LHCN-M2 (cell line): ENCODE data around the gene LRRK1. TPM values are rescaled to one million over a fixed set of nuclear protein-coding genes. Genes with fewer than 3 reads are reported as not detected.

Experiments used
- DNase-seq: peaks from one replicate; pipeline ENCODE4 v3.0.0-alpha.2; 2012; ENCODE audit warnings: low read depth
- total RNA-seq: library from RNA; depleted of rRNA; stranded (reverse); fragments of >200 nt; gene quantifications from 2 replicates; pipeline ENCODE4 v1.2.3, GENCODE V29; 2014

LRRK1 gene
- total RNA-seq, 1 experiment from 2014 or later, result 0.17 TPM

DNA sequence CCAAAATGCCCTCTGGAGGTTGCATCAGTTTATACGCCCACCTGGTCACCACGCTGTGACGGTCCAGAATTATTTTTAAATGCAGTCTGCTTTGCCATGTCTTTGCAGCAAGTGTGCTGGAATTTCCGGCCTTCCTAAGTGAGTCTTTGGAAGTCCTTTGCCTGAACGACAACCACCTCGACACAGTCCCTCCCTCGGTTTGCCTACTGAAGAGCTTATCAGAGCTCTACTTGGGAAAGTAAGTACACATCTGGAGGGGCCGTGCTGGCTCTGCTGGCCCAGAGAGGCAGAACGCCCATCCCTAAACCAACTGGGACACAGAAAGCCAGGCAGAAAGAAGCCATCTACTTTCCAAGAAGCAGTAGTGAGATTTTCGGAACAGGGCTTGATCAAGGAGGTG lies 101.8 kb downstream of the LRRK1 start:
- DNase-seq, result no peak

DNA sequence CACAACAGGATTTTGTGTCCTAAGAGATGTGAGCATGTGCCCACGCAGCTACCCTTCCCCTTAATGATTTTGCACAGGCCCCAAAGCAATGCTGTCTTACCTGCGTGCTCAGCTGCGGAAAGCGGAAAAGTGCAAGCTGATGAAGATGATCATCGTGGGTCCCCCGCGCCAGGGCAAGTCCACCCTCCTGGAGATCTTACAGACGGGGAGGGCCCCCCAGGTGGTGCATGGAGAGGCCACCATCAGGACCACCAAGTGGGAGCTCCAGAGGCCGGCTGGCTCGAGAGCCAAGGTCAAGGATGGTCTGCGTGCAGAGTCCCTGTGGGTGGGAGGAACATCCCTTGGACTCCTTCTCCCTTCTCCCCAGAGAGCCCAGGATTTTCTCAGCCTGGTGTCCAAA lies 103.1 kb downstream of the LRRK1 start:
- DNase-seq, result no peak

DNA sequence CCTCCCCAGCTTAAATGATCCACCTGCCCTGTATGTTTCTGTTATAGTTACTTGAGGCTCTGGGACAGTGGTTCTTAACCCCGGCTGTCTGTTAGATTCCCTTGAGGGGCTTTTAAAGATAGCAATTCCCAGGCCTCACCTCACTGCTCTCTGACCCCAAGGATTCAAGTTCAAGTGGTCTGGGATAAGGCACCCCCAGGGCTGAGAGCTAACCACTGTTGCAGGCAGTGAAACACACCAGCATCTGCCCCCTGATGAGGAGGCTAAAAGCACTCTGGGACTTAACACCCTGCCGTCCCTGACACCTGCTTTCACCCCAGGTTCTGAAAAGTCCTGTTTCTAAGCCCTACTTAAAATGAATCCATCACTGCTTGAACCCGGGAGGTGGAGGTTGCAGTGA lies 103.7 kb downstream of the LRRK1 start:
- DNase-seq, result no peak

DNA sequence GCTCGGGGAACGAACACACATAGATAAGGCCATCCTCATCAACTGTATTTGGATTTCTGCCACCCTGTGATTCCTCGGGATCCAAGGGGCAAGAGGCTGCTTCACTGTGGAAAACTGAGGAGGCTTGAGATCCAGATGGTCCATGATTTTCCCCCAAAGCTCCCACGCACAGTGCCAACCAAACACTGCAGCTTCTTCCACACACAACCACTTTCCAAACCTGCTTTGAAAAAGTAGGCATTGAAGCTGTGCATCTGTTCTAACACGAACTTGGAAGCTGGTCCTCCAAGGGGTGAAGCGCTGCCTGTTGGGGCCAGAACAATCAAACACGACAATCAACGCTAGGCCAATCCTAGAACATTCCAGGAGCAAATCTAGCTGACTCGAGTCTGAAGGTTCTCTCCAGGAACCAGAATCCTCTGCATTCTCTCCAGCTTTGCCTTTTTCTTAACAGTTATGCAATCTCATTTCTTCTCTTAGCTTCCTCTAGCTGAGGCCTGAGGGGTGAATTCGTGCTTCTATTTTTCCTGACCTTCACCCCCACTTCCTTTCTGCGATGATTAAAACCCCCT lies 104.4 kb downstream of the LRRK1 start:
- DNase-seq, result no peak

DNA sequence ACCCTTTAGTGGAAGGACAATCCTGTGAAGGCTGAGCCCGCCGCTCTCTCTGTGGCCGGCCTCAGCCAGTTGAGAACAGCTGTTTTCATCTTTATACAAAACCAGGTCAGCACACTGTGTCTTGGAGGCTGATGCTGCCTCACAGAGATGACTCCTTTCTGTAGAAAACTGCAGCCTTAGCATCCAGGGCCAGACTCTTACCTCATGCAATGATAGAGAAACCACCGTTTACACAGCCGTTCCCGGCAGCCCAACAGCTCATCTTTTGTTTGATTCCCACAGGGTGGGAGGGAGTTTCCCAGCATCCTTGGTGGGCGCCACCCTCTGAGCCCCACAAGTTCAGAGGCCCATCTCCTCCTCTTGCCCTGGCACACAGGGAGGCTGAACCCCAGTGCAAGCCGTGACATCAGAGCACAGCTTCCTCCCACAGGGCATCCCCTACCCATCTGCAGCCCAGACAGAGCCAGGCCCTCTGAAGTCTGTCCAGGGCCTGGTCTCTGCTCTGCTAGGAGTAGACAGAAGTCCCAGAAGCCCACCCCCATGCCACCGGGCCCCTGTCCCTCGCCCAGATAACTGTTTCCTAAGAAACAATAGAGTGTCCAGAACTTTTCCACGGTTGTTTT lies 105.0 kb downstream of the LRRK1 start:
- DNase-seq, result no peak

DNA sequence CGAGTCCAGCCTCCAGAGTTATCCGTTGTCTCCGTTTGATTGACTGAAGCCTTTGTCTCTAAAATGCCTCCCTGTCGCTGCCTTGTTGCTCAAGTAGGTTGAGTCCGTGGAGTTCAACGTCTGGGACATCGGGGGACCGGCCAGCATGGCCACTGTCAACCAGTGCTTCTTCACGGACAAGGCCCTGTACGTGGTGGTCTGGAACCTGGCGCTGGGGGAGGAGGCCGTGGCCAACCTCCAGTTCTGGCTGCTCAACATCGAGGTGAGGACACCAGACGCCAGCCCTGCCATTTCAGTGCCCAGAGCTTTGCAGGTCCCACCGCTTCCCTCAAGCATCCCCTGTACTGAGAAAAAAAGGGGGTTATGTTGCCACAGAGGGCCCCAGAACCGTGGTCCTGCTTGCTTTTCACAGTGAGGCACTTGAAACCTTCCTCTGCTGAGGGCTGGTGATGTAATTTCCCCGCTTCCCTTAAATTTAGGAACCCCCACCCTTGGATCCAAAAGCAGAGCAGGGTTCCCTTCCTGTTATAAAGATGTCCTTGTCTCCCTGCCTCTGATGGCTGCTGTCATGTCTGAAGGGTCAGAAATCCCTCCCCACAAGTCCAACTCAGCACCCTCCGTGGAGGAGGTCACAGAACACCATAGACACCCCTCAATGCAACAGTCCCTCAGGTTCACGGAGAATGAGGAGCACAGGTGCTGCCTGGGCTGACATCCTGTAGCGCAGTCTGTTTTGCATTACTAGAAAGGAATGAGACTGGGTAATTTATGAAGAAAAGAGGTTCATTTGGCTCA lies 105.7 kb downstream of the LRRK1 start:
- DNase-seq, result no peak

DNA sequence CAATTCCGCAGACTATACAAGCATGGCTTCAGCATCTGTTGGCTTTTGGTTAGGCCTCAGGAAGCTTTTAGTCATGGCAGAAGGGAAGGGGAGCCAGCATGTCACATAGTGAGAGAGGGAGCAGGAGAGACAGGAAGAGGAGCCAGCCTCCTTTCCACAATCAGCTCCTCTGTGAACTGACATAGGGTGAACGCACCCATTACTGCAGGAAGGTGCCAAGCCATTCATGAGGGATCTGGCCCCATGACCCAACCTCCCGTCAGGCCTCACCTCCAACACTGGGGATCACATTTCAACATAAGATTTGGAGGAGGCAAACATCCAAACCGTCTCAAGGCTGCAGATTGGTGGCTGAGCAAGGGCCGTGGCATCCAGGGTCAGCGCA lies 106.3 kb downstream of the LRRK1 start:
- no peak for DNase-seq

DNA sequence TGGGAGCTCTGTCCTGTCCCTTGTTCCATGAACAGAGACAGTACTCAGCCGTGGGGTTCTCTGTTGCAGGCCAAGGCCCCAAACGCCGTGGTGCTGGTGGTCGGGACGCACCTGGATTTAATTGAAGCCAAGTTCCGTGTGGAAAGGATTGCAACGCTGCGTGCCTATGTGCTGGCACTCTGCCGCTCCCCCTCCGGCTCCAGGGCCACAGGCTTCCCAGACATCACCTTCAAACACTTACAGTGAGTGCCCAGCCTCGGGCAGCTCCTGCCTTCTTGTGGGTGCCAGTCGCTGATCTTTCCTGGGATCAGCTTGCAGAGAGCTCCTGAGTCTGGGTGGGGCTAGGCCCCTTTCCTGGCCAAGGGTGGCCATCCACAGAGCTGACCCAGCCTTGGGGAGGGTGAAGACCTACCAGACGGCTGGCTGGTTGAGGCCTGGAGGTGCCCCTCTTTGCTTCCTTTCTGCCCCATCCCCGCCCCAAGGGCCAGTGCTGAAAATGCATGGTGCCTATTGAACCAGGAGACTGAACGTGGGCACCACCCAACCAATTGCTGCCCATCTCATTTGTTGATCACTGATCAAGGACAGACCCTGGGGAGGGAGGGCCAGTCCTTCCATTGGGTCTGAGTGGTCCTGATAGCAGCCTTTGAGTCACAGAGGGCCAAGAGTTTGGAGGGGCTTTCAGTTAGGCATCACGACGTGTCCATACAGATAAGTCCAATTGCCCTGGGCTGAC lies 106.9 kb downstream of the LRRK1 start:
- DNase-seq, result no peak

DNA sequence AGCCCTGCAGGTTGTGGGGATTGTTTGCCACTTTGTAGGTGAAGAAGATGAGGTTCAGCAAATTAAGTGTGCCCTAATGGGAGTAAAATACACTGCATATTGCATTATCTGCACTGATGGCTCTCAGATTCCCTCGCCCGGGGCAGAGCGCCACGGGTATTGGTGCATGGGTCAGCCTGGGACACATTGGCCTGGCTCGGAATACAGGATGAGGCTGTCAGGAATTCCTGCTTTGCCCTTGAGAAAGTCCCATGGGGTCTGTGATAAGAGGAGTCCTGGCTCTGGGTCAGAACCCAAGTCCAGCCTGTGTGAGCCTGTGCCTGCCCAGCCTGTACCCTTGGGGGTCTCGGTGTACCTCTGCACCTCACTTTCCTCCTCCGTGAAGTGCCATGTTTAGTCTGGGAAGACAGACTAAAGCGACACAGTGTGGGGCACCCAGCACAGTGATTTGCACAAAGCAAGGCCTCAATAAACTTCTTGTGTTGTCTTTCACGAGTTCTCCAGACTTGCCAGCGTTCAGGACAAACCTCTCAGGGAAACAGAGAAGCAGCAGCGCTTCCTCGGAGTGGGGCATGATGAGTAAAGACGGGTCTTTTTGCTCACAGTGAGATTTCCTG lies 107.6 kb downstream of the LRRK1 start:
- no peak for DNase-seq

DNA sequence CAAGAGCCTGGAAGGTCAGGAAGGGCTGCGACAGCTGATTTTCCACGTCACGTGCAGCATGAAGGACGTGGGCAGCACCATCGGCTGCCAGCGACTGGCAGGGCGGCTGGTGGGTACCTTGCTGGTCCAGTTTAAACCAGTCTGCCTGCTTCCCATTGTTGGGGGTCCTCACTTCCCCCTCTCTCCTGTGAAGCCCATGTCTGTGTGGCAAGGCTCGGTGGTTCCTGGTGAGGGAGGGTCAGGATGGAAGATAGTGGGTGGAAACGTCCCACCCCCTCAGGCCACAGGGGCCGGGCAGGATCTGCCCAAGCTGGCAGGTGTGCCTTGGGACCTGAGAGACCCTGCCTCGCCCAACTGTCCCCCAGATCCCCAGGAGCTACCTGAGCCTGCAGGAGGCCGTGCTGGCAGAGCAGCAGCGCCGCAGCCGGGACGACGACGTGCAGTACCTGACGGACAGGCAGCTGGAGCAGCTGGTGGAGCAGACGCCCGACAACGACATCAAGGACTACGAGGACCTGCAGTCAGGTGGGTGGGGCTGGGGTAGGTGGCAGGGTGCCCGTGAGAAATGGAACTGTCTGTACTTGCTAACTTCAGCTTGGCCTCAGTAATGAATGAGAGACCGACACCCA lies 108.2 kb downstream of the LRRK1 start:
- DNase-seq, result no peak

DNA sequence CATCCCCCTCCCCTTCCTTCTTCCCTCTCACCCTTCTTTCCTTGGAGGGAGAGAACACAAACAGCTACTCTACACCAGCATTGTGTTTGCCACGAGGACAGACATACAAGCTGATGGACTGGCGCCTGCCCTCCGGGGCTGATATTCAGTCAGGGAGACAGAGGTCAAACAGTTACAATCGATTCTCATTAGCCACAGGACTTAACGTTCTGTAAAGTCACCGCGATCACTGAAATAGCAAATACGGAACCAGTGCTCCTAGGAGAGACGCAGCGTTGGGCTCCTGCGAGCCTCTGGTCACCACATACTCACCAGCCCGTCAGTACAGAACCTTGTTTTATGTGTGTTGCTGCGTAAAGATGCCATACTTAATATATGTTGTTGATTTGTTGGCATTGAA lies 108.8 kb downstream of the LRRK1 start:
- no peak for DNase-seq

DNA sequence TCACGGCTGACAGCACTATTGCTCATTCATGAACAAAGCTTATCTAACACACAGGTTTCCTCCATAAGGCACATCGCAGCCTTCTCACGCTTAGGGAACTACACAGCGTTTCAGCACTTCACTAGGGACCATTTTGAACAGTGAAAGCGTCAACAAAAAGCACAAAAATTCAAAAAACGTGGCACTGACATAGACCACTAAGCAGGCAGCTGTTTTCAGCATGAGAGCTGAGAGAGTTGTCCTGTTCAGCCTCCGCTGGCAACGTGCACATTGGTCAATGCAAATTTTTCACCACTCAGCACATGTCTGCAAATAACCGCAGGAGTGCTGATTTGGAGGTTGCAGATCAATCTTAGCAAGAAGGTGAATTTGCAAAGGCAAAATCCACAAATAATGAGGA lies 109.2 kb downstream of the LRRK1 start:
- DNase-seq, result no peak

DNA sequence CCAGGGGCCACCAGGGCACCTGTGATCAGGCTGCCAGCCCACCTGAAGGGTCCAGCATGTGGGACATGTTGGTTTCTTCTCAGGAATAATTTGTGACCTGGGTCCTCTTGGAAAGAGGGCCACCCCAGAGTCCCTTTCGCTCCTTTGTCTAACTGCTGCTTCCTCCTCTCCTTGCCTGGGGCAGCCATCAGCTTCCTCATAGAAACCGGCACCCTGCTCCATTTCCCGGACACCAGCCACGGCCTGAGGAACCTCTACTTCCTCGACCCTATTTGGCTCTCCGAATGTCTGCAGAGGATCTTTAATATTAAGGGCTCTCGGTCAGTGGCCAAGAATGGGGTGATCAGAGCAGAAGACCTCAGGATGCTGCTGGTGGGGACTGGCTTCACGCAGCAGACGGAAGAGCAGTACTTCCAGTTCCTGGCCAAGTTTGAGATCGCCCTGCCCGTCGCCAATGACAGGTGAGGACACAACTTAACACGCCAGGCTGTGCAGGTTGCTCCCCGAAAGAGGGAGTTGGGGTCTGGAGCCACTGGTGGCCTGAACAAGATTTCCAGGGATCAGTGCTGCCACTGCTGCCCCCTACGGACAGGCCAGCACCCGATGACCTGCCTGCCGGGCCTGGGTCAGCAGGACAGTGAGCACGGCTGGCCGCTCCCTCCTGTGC lies 109.7 kb downstream of the LRRK1 start:
- DNase-seq, result no peak

DNA sequence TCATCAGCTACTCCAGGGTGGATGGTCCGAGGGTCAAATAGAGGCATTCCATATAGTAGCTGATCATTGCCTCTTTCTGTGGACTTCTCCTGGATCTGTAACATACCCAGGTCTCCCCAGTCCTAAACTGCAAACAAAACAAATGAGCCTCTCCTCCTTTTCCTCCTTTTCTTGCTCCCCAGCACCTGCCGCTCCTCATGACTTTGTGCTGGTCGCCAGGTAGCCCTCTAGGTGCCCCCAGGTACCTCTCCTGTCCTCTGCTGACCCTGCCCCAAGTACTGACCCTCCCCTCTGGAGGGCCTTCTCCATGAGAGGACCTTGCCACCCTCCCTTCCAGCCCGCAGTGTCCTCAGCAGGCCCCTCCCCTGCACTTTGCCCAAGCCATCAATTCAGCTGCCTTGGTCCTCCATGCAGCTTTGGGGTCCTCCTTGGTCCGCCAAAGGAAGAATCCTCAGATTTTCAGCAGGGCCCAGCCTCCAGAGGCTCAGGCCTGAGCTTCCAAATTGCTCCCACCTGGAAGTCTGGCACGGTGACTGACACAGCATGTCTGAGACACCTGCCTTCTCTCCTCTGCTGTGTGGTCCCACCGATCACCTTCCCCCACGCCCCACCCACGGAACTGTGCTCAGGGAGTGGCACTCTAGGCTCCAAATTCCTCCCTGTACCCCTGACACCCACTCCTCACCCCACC lies 111.0 kb downstream of the LRRK1 start:
- no peak for DNase-seq

DNA sequence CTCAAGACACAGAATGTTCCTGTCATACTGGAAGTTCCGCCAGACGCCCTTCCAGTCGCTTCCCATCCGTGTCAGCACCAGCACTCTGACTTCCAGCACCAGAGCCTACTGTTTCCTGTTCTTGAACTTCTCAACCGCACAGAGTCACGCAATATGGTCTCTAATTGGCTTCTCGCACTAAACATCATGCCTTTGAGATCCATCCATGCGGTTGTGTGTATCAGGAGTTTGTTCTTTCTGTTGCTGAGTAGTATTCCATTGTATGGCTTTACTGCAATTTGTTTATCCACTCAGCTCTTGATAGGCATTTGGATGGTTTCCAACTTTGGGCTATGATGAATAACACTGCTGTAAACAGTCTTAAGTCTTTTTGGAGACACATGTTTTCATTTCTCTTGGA lies 112.1 kb downstream of the LRRK1 start:
- DNase-seq, result no peak

DNA sequence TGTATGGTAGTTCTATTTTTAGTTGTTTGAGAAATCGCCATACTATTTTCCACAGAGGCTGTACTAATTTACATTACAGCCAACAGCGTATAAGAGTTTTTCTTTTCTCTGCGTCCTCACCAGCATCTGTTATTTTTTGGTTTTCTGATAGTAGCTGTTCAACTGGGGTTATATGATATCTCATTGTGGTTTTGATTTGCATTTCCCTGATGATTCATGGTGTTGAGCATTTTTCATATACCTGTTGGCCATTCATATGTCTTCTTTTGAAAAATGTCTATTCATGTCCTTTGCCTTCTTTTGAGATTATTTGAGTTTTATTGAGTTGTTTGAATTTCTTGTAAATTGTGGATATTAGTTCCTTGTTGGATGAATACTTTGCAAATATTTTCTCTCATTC lies 114.6 kb downstream of the LRRK1 start:
- no peak for DNase-seq

DNA sequence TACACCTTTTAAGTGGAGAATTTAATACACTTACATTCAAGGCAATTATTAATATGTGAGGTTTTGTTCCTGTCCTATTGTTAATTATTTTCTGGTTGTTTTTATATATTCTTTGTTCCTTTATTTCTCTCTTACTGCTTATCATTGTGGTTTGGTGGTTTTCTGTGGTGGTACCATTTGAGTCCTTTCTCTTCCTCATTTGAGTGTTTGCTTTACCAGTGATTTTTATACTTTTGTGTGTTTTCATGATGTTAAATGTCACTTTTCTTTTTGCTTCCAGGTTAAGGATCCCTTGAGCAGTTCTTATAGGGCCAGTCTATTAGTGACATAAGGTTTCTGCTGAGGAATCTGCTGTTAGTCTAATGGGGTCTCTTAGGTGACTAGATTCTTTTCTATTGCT lies 116.5 kb downstream of the LRRK1 start:
- no peak for DNase-seq

DNA sequence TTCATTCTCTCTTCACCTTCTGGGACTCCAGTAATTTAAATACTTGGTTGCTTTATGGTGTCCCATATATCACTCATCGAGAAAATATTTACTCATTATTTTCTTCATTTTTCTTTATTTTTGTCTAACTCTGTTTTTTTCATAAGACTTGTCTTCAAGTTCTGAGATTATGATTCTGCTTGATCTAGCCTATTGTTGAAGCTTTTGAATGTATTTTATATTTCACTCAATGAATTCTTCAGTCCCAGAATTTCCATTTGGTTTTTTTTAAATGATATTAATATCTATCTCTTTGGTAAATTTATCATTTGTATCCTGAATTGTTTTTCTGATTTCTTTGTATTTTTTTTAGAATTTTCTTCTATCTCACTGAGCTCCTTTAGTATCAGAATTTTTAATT lies 117.0 kb downstream of the LRRK1 start:
- no peak for DNase-seq

DNA sequence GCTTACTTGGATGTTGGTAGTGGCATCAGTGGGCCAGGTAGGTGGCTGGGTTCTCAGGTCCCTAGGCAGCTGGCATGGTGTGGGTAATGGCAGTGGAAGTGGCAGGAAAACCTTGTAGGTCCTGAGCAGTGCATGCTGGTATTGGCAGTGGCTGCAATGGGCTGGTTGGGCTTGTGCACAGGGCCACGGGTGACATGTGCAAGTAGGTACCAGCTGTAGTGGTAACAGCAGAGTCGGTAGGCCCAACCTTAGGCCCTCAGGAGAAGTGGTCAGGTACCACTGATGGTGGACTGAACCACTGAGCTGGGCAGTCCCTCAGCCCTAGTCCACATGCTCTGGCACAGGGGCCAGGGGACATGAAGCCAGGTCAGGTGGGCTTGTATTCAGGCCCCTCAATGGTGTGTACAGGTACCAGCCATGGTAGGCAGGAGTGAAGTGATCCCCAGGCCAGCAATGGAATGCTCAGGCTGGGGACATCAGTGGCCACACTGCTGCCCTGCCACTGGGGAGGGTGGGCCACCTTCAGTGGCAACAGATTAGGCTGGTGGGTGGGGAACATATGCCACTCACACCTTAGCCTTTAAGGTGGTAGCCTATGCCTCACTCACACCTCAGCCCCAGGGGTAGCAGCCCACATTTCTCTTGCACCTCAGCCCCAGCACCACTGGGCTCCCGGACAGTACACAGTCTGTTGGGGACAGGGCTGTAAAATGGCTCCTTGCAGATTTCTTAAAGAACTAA lies 118.1 kb downstream of the LRRK1 start:
- DNase-seq, result no peak
